ACC112 (cell line): Measurements from ENCODE around the gene GALNT11.
"Not testable (repeated sequence)": the region's sequence is repeated elsewhere in the genome, so short reads cannot be mapped to it uniquely, and the experiment has no call there.

Experiments
- H2AFZ ChIP-seq: fragments of 200-600 bp; sonication (generic); one replicate; pipeline ENCODE4 v1.6.0; 2017; ENCODE audit warnings: antibody characterized with exemption, low read length; ENCODE audit not compliant: unreplicated experiment
- H3K27ac ChIP-seq: fragments of 200-600 bp; sonication (generic); 2 replicates; pipeline ENCODE4 v1.5.1; 2014; ENCODE audit warnings: low read depth, mild to moderate bottlenecking, antibody characterized with exemption, low read length, moderate library complexity
- H3K27me3 ChIP-seq: fragments of 200-600 bp; sonication (generic); 2 replicates; pipeline ENCODE4 v1.6.1; 2014; ENCODE audit warnings: mild to moderate bottlenecking, antibody characterized with exemption, low read length, moderate library complexity, mixed read lengths; ENCODE audit not compliant: insufficient read depth
- H3K36me3 ChIP-seq: fragments of 200-600 bp; sonication (generic); 2 replicates; pipeline ENCODE4 v1.6.1; 2016; ENCODE audit warnings: mild to moderate bottlenecking, antibody characterized with exemption, low read length, moderate library complexity, mixed read lengths; ENCODE audit not compliant: insufficient read depth
- H3K4me1 ChIP-seq: fragments of 200-600 bp; sonication (generic); one replicate; pipeline ENCODE4 v1.6.1; 2016; ENCODE audit warnings: low read length, mixed read lengths; ENCODE audit not compliant: insufficient read depth, unreplicated experiment, control insufficient read depth
- H3K4me3 ChIP-seq: fragments of 200-600 bp; sonication (generic); 2 replicates; pipeline ENCODE4 v1.5.1; 2014; ENCODE audit warnings: mild to moderate bottlenecking, low read depth, low read length
- H3K79me2 ChIP-seq: fragments of 200-600 bp; sonication (generic); one replicate; pipeline ENCODE4 v1.6.0; 2016; ENCODE audit warnings: low read length; ENCODE audit not compliant: control insufficient read depth, unreplicated experiment, insufficient read depth

The GALNT11 gene

GRCh38 chr7:152074673-152075072 lies 49.2 kb downstream of the GALNT11 start:
- H3K27me3 ChIP-seq = no peaks in the 10 kb centered on the region
- H3K79me2 ChIP-seq = peaks cover 3% of the 10 kb centered on the region
- H3K36me3 ChIP-seq = no peaks in the 10 kb centered on the region
- H3K4me1 ChIP-seq = no peaks in the 10 kb centered on the region
- H3K27ac ChIP-seq = no peak overlapping the region
- H3K4me3 ChIP-seq = no peak overlapping the region
- H2AFZ ChIP-seq = no peak overlapping the region

- not testable (repeated sequence) for H3K79me2 ChIP-seq, H3K27me3 ChIP-seq, H3K4me3 ChIP-seq, H3K4me1 ChIP-seq, H2AFZ ChIP-seq, H3K27ac ChIP-seq, H3K36me3 ChIP-seq
Observed at GRCh38 chr7:152075379-152075778, 49.9 kb downstream of the GALNT11 start.

GRCh38 chr7:152076324-152076821 lies 50.9 kb downstream of the GALNT11 start:
- Histone ChIP-seq H3K27ac (no peak overlapping the region), H3K36me3 (no peaks in the 10 kb centered on the region), H3K4me1 (peaks cover 4% of the 10 kb centered on the region), H3K27me3 (no peaks in the 10 kb centered on the region), H3K79me2 (peaks cover 3% of the 10 kb centered on the region), H3K4me3 (no peak overlapping the region), H2AFZ (no peak overlapping the region)

GRCh38 chr7:152076940-152077933 lies 51.8 kb downstream of the GALNT11 start:
- H3K4me1 ChIP-seq = peaks cover 4% of the 10 kb centered on the region
- H3K27me3 ChIP-seq = no peaks in the 10 kb centered on the region
- H3K4me3 ChIP-seq = no peak overlapping the region
- peaks cover 3% of the 10 kb centered on the region for H3K79me2 ChIP-seq
- H3K27ac ChIP-seq = no peak overlapping the region
- H2AFZ ChIP-seq = no peak overlapping the region
- no peaks in the 10 kb centered on the region for H3K36me3 ChIP-seq

- H2AFZ ChIP-seq = no peak overlapping the region
- H3K4me1 ChIP-seq = peaks cover 4% of the 10 kb centered on the region
- H3K27me3 ChIP-seq = no peaks in the 10 kb centered on the region
- H3K4me3 ChIP-seq = no peak overlapping the region
- no peak overlapping the region for H3K27ac ChIP-seq
- no peaks in the 10 kb centered on the region for H3K36me3 ChIP-seq
- H3K79me2 ChIP-seq = peaks cover 3% of the 10 kb centered on the region
Observed at GRCh38 chr7:152078025-152078424, 52.6 kb downstream of the GALNT11 start.

- H3K4me1 ChIP-seq = peaks cover 4% of the 10 kb centered on the region
- H3K27me3 ChIP-seq = no peaks in the 10 kb centered on the region
- no peaks in the 10 kb centered on the region for H3K36me3 ChIP-seq
- H3K79me2 ChIP-seq = peaks cover 3% of the 10 kb centered on the region
- no peak overlapping the region for H3K27ac ChIP-seq
- H3K4me3 ChIP-seq = no peak overlapping the region
- H2AFZ ChIP-seq = no peak overlapping the region
Observed at GRCh38 chr7:152078786-152079185, 53.3 kb downstream of the GALNT11 start.

GRCh38 chr7:152081088-152081487 lies 55.6 kb downstream of the GALNT11 start:
- H3K27me3 ChIP-seq = no peaks in the 10 kb centered on the region
- no peaks in the 10 kb centered on the region for H3K36me3 ChIP-seq
- no peak overlapping the region for H3K4me3 ChIP-seq
- H3K4me1 ChIP-seq = peaks cover 4% of the 10 kb centered on the region
- H3K79me2 ChIP-seq = no peaks in the 10 kb centered on the region
- H2AFZ ChIP-seq = no peak overlapping the region
- H3K27ac ChIP-seq = no peak overlapping the region

- H3K36me3 ChIP-seq, H3K4me3 ChIP-seq, H3K4me1 ChIP-seq, H2AFZ ChIP-seq, H3K79me2 ChIP-seq, H3K27ac ChIP-seq, H3K27me3 ChIP-seq: not testable (repeated sequence)
Observed at GRCh38 chr7:152082073-152082721, 56.7 kb downstream of the GALNT11 start.

- Histone ChIP-seq H3K79me2 (no peaks in the 10 kb centered on the region), H3K4me1 (peaks cover 1% of the 10 kb centered on the region), H2AFZ (no peak overlapping the region), H3K4me3 (no peak overlapping the region), H3K27ac (no peak overlapping the region), H3K27me3 (no peaks in the 10 kb centered on the region), H3K36me3 (peaks cover 5% of the 10 kb centered on the region; the same call in 1 of the 2 replicates)
Observed at GRCh38 chr7:152085131-152085530, 59.7 kb downstream of the GALNT11 start.

- no peak overlapping the region for H3K4me3 ChIP-seq
- H3K4me1 ChIP-seq = no peaks in the 10 kb centered on the region
- H3K79me2 ChIP-seq = no peaks in the 10 kb centered on the region
- H3K36me3 ChIP-seq = peaks cover 5% of the 10 kb centered on the region; the same call in 1 of the 2 replicates
- H2AFZ ChIP-seq = no peak overlapping the region
- no peaks in the 10 kb centered on the region for H3K27me3 ChIP-seq
- H3K27ac ChIP-seq = no peak overlapping the region
Observed at GRCh38 chr7:152086513-152086912, 61.0 kb downstream of the GALNT11 start.
